22Rv1 (cell line): ENCODE measurements around the gene SBF2.

Experiments
- ZFX ChIP-seq: fragments of 450-650 bp; IDR thresholded peaks from 2 replicates; pipeline ENCODE4 v1.6.1; 2017; ENCODE audit warnings: antibody characterized with exemption, borderline replicate concordance
- TF ChIP-seq, protein P1 (sequence below): fragments of 450-650 bp; IDR thresholded peaks from 2 replicates; pipeline ENCODE4 v1.5.1; 2017; ENCODE audit warnings: mild to moderate bottlenecking

DNA sequence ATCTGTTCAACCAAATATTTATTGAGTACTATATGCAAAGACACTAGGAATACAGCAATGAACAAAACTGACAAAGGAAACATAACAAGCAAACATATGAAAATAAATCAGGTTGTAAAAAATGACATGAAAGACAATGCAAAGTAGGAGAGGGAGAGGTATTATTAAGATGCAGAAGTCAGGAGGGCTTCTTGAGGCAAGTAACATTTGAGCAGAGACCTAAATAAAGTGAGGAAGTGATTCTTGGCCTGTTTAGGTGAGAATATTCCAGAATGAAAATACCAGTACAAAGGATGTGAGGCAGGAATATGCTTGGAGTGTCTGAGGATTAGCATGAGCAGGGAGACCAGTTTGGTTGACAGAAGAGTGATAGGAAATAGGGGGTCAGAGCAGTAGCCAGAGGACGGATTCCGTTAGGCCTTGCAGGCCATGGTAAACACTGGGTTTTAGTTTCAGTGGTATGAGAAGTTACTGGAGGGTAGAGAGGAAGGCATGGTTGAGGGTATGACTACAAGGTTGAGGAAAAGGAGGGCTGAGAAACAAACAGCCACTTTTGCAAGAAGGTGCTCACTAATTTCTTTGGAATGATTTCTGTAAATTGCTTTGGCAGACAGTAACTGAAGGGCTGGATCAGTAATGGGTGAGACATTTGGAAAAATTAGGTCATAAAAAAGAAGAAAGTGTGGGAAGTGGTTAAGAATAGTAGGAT, 438.3 kb downstream of the SBF2 start:
- TF ChIP-seq, protein P1, sequence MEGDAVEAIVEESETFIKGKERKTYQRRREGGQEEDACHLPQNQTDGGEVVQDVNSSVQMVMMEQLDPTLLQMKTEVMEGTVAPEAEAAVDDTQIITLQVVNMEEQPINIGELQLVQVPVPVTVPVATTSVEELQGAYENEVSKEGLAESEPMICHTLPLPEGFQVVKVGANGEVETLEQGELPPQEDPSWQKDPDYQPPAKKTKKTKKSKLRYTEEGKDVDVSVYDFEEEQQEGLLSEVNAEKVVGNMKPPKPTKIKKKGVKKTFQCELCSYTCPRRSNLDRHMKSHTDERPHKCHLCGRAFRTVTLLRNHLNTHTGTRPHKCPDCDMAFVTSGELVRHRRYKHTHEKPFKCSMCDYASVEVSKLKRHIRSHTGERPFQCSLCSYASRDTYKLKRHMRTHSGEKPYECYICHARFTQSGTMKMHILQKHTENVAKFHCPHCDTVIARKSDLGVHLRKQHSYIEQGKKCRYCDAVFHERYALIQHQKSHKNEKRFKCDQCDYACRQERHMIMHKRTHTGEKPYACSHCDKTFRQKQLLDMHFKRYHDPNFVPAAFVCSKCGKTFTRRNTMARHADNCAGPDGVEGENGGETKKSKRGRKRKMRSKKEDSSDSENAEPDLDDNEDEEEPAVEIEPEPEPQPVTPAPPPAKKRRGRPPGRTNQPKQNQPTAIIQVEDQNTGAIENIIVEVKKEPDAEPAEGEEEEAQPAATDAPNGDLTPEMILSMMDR, result no peak
- TF ChIP-seq ZFX, result no peak
